SK-N-MC (cell line): ENCODE results near the gene SYT4.

Experiments
- EZH2 ChIP-seq: fragments of 200-600 bp; sonication (generic); IDR thresholded peaks from one replicate; pipeline ENCODE4 v1.6.1; 2017; ENCODE audit warnings: antibody characterized with exemption
- POLR2AphosphoS5 ChIP-seq: IDR thresholded peaks from 2 replicates; pipeline ENCODE4 v1.6.1; 2012; ENCODE audit warnings: mild to moderate bottlenecking, low read depth, low read length, borderline replicate concordance

DNA sequence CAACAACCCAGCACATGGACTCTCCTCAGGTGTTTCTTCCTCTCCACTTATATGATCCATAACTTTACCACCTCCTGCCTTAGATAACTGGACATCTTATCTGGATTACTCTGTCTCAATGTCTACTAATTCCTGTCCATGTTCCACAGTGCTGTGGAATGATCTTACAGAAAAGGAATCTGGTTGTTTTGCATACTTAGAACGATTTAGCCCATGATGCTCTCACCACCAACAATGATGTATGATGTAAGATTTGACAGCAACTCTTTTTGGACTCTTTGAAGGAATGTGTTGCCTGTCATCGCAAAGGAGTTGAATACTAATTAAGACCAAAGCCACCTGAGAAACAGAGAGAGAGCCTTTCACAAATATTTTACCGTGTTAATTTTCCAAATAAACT is 37.7 kb upstream of the SYT4 start:
- TF ChIP-seq POLR2AphosphoS5 (no peak), EZH2 (no peak)
